HepG2 (cell line): Measurements from ENCODE around the gene LRFN2. TPM values are rescaled to one million over a fixed set of nuclear protein-coding genes. Genes with fewer than 3 reads are reported as not detected.

Experiments
- ATAC-seq: fragments of 200-7000 bp; cut with Tn5 transposase; 3 replicates; pipeline ENCODE4 v1.9.1; 2020; ENCODE audit warnings: mild to moderate bottlenecking, moderate library complexity
- BruUV-seq: library from RNA; stranded (reverse); fragments of 400-500 nt; replicated peaks from 2 replicates; lab custom pipeline; 2021; lab: Mats Ljungman, UMichigan
- CTCF ChIA-PET: fragments of 300-600 bp; formaldehyde crosslinking; extraction: SDS; loops from one replicate; lab custom pipeline; 2021; ENCODE audit warnings: low total read pairs, inconsistent platforms, low intra/inter-chr PET ratio; lab: Yijun Ruan, JAX
- POLR2A ChIA-PET: fragments of 350-600 bp; sonication (Branson Sonifier 250); formaldehyde crosslinking; loops from one replicate; lab custom pipeline; 2020; ENCODE audit warnings: antibody characterized with exemption, inconsistent platforms; lab: Yijun Ruan, JAX
- DNase-seq: peaks from one replicate; pipeline ENCODE4 v3.0.0-alpha.2; 2015; ENCODE audit warnings: low spot score
- FAIRE-seq: peaks from 3 replicates; lab custom pipeline; 2011; peaks lifted over from hg19 to GRCh38; lab: Jason Lieb, UNC
- H2AFZ ChIP-seq: one replicate; pipeline ENCODE4 v1.6.1; 2011; ENCODE audit warnings: low read length, inconsistent platforms
- H3K27ac ChIP-seq: fragments of 300-600 bp; 3 replicates; pipeline ENCODE4 v1.8.0; 2011; ENCODE audit warnings: mixed run types, mild to moderate bottlenecking, mixed read lengths, low read length, inconsistent platforms; ENCODE audit not compliant: insufficient read depth; ENCODE audit errors: extremely low read length
- H3K27me3 ChIP-seq, 2 experiments: fragments of 200-600 bp in 1 of 2; 2 replicates in 1 of 2; 3 replicates in 1 of 2; pipeline versions ENCODE4 v1.6.0 to v1.8.0; 2011; ENCODE audit warnings: low read length in 2 of 2, mild to moderate bottlenecking in 2 of 2, moderate library complexity in 2 of 2, inconsistent platforms in 1 of 2; ENCODE audit not compliant: insufficient read depth in 2 of 2, control insufficient read depth in 1 of 2
- H3K36me3 ChIP-seq, 2 experiments: fragments of 200-600 bp in 1 of 2; replicated peaks in 1 of 2; 2 replicates in 1 of 2; 3 replicates in 1 of 2; pipeline versions ENCODE4 v1.5.1 to v1.8.0; 2011; ENCODE audit warnings: low read length in 2 of 2, inconsistent platforms in 1 of 2; ENCODE audit not compliant: insufficient read depth in 2 of 2, control insufficient read depth in 1 of 2
- H3K4me1 ChIP-seq: 2 replicates; pipeline ENCODE4 v1.5.1; 2012; ENCODE audit warnings: low read length, inconsistent platforms; ENCODE audit not compliant: insufficient read depth
- H3K4me2 ChIP-seq: 2 replicates; pipeline ENCODE4 v1.6.0; 2011; ENCODE audit warnings: low read depth, low read length, inconsistent platforms
- H3K4me3 ChIP-seq, 3 experiments: fragments of 200-600 bp in 1 of 3; sonication (generic), shearing (Covaris generic) in 1 of 3; replicated peaks in 1 of 3; 2 replicates each; pipeline ENCODE4 v1.5.1; 2011 to 2016; ENCODE audit warnings: low read length in 3 of 3, inconsistent platforms in 2 of 3, low read depth in 2 of 3, mild to moderate bottlenecking in 2 of 3, control low read depth in 1 of 3, mixed read lengths in 1 of 3; ENCODE audit not compliant: insufficient read depth in 1 of 3
- H3K79me2 ChIP-seq: one replicate; pipeline ENCODE4 v1.6.1; 2011; ENCODE audit warnings: low read length, inconsistent platforms; ENCODE audit not compliant: insufficient read depth
- H3K9ac ChIP-seq: 2 replicates; pipeline ENCODE4 v1.6.0; 2011; ENCODE audit warnings: mild to moderate bottlenecking, low read depth, low read length, inconsistent platforms; ENCODE audit not compliant: insufficient read depth
- H3K9me3 ChIP-seq: 2 replicates; pipeline ENCODE4 v1.5.1; 2012; ENCODE audit warnings: mild to moderate bottlenecking, low read length
- H4K20me1 ChIP-seq: 2 replicates; pipeline ENCODE4 v1.6.0; 2011; ENCODE audit warnings: inconsistent platforms, mild to moderate bottlenecking, low read length, moderate library complexity; ENCODE audit not compliant: insufficient read depth
- HINFP ChIP-seq: sonication (generic); formaldehyde crosslinking; IDR thresholded peaks from 2 replicates; pipeline ENCODE4 v1.4.0; 2020; ENCODE audit warnings: low read depth, mild to moderate bottlenecking, missing genetic modification reagents
- MTF1 ChIP-seq: sonication (generic); formaldehyde crosslinking; IDR thresholded peaks from 2 replicates; pipeline ENCODE4 v1.5.0; 2020; ENCODE audit warnings: missing genetic modification reagents
- NPAS2 ChIP-seq: sonication (generic); formaldehyde crosslinking; IDR thresholded peaks from 2 replicates; pipeline ENCODE4 v1.8.0; 2022; ENCODE audit warnings: mild to moderate bottlenecking, missing genetic modification reagents, borderline replicate concordance
- PLSCR1 ChIP-seq: sonication (generic); formaldehyde crosslinking; IDR thresholded peaks from 2 replicates; pipeline ENCODE4 v1.5.0; 2020; ENCODE audit warnings: missing genetic modification reagents, mild to moderate bottlenecking, borderline replicate concordance
- RERE ChIP-seq: IDR thresholded peaks from 2 replicates; pipeline ENCODE4 v1.6.1; 2016; ENCODE audit warnings: low read depth, missing genetic modification reagents, missing compliant biosample characterization
- ZBTB46 ChIP-seq: sonication (generic); formaldehyde crosslinking; IDR thresholded peaks from 2 replicates; pipeline ENCODE4 v1.4.0; 2020; ENCODE audit warnings: mild to moderate bottlenecking, missing genetic modification reagents, borderline replicate concordance
- ZNF326 ChIP-seq: sonication (generic); formaldehyde crosslinking; IDR thresholded peaks from 2 replicates; pipeline ENCODE4 v1.4.0; 2020; ENCODE audit warnings: missing genetic modification reagents, borderline replicate concordance
- ZNF512 ChIP-seq: sonication (generic); formaldehyde crosslinking; IDR thresholded peaks from 2 replicates; pipeline ENCODE4 v1.4.0; 2020; ENCODE audit warnings: mild to moderate bottlenecking, missing genetic modification reagents
- ZNF850 ChIP-seq: sonication (generic); formaldehyde crosslinking; conservative IDR thresholded peaks from 2 replicates; pipeline ENCODE4 v1.9.0; 2021; ENCODE audit warnings: mild to moderate bottlenecking, missing genetic modification reagents
- ZSCAN9 ChIP-seq: IDR thresholded peaks from 2 replicates; pipeline ENCODE4 v1.6.1; 2016; ENCODE audit warnings: borderline replicate concordance
- in situ Hi-C: cut with HindIII; loops from 2 replicates; pipeline ENCODE4 v1.10.0; 2017; ENCODE audit warnings: low pct_unique_long_range_greater_than_20kb; ENCODE audit not compliant: extremely low pct_ligation_motif_present
- intact Hi-C: fragments of 100-400 bp; cut with micrococcal nuclease; formaldehyde crosslinking; loops from one replicate; pipeline ENCODE4 v1.10.0; 2022; ENCODE audit not compliant: unreplicated experiment
- polyA plus RNA-seq, 8 experiments: library from polyadenylated mRNA; depleted of rRNA in 3 of 8; stranded (reverse) in 7 of 8; unstranded in 1 of 8; fragments of >200 nt; fragmentation: Illumina TruSeq in 4 of 8; extraction: Trizol in 4 of 8; gene quantifications; 2 replicates each; pipeline versions ENCODE4 v1.2.1 to v1.2.3, GENCODE V29; 2011 to 2016; ENCODE audit warnings: low read depth in 4 of 8, missing spikeins in 1 of 8, mixed read lengths in 1 of 8; ENCODE audit not compliant: insufficient read depth in 1 of 8
- total RNA-seq, 5 experiments: library from RNA; depleted of rRNA; stranded (reverse); fragments of >200 nt; fragmentation: Illumina TruSeq; extraction: Trizol; gene quantifications; 2 replicates each; pipeline ENCODE4 v1.2.3, GENCODE V29; 2016; ENCODE audit warnings: low read depth in 1 of 5

Gene LRFN2
- total and polyA plus RNA-seq, 2 of the 13 experiments (the other 11 are each of a cell fraction or from before 2014, with no cell fraction given) = not detected

- Histone ChIP-seq H3K27me3 (no peaks in the 10 kb centered on the region), H3K4me3 (no peak overlapping the region), H2AFZ (no peak overlapping the region), H3K27ac (no peak overlapping the region), H4K20me1 (no peaks in the 10 kb centered on the region), H3K4me1 (no peaks in the 10 kb centered on the region), H3K9me3 (no peaks in the 10 kb centered on the region), H3K36me3 (no peaks in the 10 kb centered on the region), H3K79me2 (no peaks in the 10 kb centered on the region), H3K9ac (no peak overlapping the region), H3K4me2 (no peak overlapping the region)
- FAIRE-seq (no peak), ATAC-seq (no peak), DNase-seq (no peak)
- in situ Hi-C loops = no loop called here
- ChIA-PET CTCF (no interaction called here), POLR2A (no interaction called here)
- BruUV-seq = no TSS peak
- TF ChIP-seq ZBTB46 (CRISPR knock-in tag) (no peak), MTF1 (no peak), ZSCAN9 (CRISPR knock-in tag) (no peak), ZNF326 (no peak), RERE (CRISPR knock-in tag) (no peak), NPAS2 (no peak), ZNF512 (CRISPR knock-in tag) (no peak), HINFP (CRISPR knock-in tag) (no peak), PLSCR1 (CRISPR knock-in tag) (no peak), ZNF850 (CRISPR knock-in tag) (no peak)
- intact Hi-C loops = no loop called here
Measured at GRCh38 chr6:40373267-40373666, 213.9 kb downstream of the LRFN2 start.
